ENCODE measurements around the gene AVPR1B. TPM values are rescaled to one million over a fixed set of nuclear protein-coding genes. Genes with fewer than 3 reads are reported as not detected.
"Not testable (repeated sequence)": the region's sequence is repeated elsewhere in the genome, so short reads cannot be mapped to it uniquely, and the experiment has no call there.

Gene AVPR1B
- total RNA-seq, 3 donors from 2014 or later = 0.72 to 1.9 (median 0.89) TPM

DNA sequence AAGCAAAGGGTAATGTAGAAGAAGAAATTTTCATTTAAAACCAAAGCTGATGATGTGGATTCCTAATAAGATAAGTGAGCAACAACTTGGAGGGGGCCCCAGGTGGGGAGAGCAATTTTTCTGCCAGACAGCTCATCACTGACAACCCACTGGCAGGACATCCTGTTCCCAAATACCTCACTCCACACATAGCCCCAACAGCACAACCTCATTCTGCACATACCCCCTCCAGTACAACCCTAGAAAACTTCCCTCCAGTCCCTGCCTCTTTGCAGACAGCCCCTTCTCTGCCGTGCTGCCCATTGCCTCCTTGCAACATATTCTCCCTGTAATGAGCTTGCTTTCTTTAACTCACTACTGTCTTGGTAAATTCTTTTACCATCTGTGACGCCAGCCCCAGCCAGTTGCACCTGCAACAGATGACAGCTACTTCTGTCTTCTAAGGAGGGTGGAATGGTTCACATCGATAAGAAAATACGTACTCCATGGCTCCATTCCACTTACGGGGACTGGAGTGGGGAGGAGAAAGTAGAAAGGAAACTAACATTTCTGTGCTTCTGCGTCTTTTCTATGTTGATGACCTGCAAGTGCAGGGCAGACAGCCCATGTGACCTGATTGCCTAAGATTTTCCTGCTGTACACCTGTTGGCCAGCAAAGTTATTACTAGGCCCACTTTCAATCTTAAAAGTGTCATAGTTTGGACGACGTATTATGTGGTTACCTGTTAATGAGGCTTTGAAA is 49.5 kb downstream of the AVPR1B start:
- TF ChIP-seq, protein P1, sequence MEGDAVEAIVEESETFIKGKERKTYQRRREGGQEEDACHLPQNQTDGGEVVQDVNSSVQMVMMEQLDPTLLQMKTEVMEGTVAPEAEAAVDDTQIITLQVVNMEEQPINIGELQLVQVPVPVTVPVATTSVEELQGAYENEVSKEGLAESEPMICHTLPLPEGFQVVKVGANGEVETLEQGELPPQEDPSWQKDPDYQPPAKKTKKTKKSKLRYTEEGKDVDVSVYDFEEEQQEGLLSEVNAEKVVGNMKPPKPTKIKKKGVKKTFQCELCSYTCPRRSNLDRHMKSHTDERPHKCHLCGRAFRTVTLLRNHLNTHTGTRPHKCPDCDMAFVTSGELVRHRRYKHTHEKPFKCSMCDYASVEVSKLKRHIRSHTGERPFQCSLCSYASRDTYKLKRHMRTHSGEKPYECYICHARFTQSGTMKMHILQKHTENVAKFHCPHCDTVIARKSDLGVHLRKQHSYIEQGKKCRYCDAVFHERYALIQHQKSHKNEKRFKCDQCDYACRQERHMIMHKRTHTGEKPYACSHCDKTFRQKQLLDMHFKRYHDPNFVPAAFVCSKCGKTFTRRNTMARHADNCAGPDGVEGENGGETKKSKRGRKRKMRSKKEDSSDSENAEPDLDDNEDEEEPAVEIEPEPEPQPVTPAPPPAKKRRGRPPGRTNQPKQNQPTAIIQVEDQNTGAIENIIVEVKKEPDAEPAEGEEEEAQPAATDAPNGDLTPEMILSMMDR (IDR thresholded peaks at IDR 0.05) = no peak
- no peak for DNase-seq
- Histone ChIP-seq H3K9me3 (no peaks in the 10 kb centered on the region), H3K4me1 (ENCODE audit: low read depth) (no peaks in the 10 kb centered on the region), H3K36me3 (ENCODE audit: low read depth) (no peaks in the 10 kb centered on the region), H3K4me3 (no peak overlapping the region)
- intact Hi-C loops (cut with DNase I, micrococcal nuclease) = no loop called here
- peak; percentile 7 for ATAC-seq

DNA sequence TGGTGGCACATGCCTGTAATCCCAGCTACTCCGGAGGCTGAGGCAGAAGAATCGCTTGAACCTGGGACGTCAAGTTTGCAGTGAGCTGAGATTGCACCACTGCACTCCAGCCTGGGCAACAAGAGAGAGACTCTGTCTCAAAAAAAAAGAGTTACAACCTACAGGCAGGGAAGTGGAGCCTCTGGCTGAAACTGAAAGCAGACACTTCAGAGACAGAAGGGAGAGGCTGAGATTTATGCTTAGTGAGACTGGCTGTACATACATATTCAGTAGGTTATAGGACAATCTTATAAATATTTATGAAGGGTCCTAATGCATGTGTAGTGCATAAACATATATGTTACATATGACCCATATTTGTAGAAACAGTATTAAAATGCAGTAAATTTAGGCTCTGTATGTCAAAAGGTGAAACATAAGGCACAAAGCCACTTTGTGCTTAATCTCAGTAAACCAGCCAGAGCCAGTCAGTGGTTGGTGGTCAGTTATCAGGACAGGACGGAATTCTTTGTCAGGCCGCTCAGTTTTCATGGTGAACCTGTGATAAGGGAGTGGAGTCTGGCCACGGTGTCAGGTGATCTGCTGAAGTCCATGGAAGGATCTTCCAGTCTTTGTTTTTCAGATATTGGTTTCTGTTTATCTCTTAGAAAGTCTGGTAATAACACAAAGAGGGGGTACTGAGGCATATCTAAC is 50.6 kb downstream of the AVPR1B start:
- DNase-seq = no peak
- Histone ChIP-seq H3K9me3 (no peaks in the 10 kb centered on the region), H3K36me3 (ENCODE audit: low read depth) (no peaks in the 10 kb centered on the region), H3K4me1 (ENCODE audit: low read depth) (no peaks in the 10 kb centered on the region), H3K4me3 (no peak overlapping the region)
- TF ChIP-seq, protein P1 (IDR thresholded peaks at IDR 0.05) = no peak
- peak; percentile 57 for ATAC-seq
- intact Hi-C loops (cut with DNase I, micrococcal nuclease) = no loop called here

DNA sequence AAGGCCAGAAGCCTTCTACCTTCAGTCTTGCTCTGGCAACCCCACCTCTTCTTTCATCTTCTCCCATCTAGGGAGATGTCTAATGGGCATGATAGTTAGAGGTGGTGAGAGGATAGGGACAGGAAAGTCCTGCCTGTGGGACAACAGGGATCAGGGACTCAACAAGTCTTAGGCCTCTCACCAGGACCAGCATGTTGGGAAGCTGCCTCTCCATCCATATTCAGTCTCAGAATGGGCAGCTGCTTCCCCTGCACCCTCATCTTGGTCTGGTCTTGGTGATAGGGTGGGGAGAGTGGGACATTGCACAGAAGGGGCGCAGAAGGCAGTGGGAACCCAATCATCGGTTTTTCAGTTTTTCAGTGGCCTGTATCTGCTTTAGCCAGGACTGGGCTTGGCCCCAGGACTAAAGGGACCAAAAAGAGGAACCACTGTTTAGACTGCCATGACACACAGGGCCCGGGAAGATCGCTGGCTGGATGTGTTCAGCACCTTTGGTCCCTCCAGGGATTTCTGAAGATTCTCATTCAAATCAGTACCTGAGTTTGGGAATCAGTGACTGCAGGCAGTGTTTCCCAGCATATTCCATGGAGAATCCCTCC is 51.5 kb downstream of the AVPR1B start:
- Histone ChIP-seq H3K4me3 (no peak overlapping the region), H3K9me3 (no peaks in the 10 kb centered on the region), H3K36me3 (ENCODE audit: low read depth) (no peaks in the 10 kb centered on the region), H3K4me1 (ENCODE audit: low read depth) (no peaks in the 10 kb centered on the region)
- ATAC-seq (no peak), DNase-seq (no peak)
- TF ChIP-seq, protein P1 (IDR thresholded peaks at IDR 0.05) = no peak
- intact Hi-C loops (cut with DNase I, micrococcal nuclease) = no loop called here

DNA sequence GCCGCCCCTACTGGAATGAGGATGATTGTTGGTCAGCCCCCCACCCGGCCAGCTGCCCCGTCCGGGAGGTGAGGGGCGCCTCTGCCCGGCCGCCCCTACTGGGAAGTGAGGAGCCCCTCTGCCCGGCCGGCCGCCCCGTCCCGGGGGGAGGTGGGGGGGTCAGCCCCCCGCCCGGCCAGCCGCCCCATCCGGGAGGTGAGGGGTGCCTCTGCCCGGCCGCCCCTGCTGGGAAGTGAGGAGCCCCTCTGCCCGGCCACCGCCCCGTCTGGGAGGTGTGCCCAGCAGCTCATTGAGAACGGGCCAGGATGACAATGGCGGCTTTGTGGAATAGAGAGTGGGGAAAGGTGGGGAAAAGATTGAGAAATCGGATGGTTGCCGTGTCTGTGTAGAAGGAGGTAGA is 52.7 kb downstream of the AVPR1B start:
- intact Hi-C loops (cut with DNase I, micrococcal nuclease); ATAC-seq; H3K36me3 ChIP-seq (ENCODE audit: low read depth); H3K9me3 ChIP-seq; H3K4me3 ChIP-seq; DNase-seq; H3K4me1 ChIP-seq (ENCODE audit: low read depth): not testable (repeated sequence)

DNA sequence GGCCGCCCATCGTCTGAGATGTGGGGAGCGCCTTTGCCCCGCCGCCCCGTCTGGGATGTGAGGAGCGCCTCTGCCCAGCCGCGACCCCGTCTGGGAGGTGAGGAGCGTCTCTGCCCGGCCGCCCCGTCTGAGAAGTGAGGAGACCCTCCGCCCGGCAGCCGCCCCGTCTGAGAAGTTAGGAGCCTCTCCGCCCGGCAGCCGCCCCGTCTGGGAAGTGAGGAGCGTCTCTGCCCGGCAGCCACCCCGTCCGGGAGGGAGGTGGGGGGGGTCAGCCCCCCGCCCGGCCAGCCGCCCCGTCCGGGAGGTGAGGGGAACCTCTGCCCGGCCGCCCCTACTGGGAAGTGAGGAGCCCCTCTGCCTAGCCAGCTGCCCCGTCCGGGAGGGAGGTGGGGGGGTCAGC is 53.2 kb downstream of the AVPR1B start:
- intact Hi-C loops (cut with DNase I, micrococcal nuclease); H3K4me3 ChIP-seq; H3K36me3 ChIP-seq (ENCODE audit: low read depth); H3K9me3 ChIP-seq; DNase-seq; H3K4me1 ChIP-seq (ENCODE audit: low read depth); ATAC-seq: not testable (repeated sequence)

DNA sequence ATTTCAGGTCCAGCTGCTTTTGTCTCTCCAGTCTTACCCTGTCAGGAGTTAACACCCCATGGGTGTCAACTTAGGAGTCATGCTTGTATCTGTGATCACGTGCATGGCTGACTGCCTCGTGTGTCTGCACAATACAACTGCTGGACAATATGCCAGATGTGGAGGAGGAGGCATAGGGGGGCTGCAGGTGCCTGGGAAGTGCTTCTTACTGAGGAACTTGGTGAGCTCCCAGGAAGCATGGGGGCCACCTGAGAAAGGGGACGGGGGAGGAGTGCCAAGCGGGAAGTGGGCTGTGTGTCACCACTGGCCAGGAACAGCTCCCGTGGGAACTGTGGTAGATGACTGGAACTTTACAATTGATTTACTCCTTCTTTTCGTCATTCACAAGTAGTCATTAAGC is 54.7 kb downstream of the AVPR1B start:
- H3K36me3 ChIP-seq (ENCODE audit: low read depth) = no peaks in the 10 kb centered on the region
- ATAC-seq = no peak
- H3K9me3 ChIP-seq = no peaks in the 10 kb centered on the region
- H3K4me3 ChIP-seq = no peak overlapping the region
- H3K4me1 ChIP-seq (ENCODE audit: low read depth) = no peaks in the 10 kb centered on the region
- TF ChIP-seq, protein P1 (IDR thresholded peaks at IDR 0.05) = no peak
- DNase-seq = no peak
- intact Hi-C loops (cut with DNase I, micrococcal nuclease) = no loop called here

Measured in mucosa of descending colon (tissue), 3 donors.